Inferior parietal cortex (tissue), 1 donor: ENCODE results near the gene PLXNC1.

Source experiments
- DNase-seq: peaks from one replicate; pipeline ENCODE4 v3.0.0-alpha.2; 2016; ENCODE audit errors: extremely low spot score

PLXNC1 gene

GRCh38 chr12:94157981-94158411, 9.6 kb downstream of the PLXNC1 start:
- no peak for DNase-seq

GRCh38 chr12:94158666-94159065, 10.3 kb downstream of the PLXNC1 start:
- no peak for DNase-seq

GRCh38 chr12:94162108-94162507, 13.7 kb downstream of the PLXNC1 start:
- no peak for DNase-seq

GRCh38 chr12:94163850-94164249, 15.5 kb downstream of the PLXNC1 start:
- no peak for DNase-seq

- no peak for DNase-seq
Measured at GRCh38 chr12:94165138-94165537, 16.8 kb downstream of the PLXNC1 start.

GRCh38 chr12:94165670-94166364, 17.4 kb downstream of the PLXNC1 start:
- DNase-seq: no peak

- DNase-seq: no peak
Measured at GRCh38 chr12:94167071-94167755, 18.8 kb downstream of the PLXNC1 start.

GRCh38 chr12:94167756-94168416, 19.5 kb downstream of the PLXNC1 start:
- DNase-seq: no peak

- no peak for DNase-seq
Measured at GRCh38 chr12:94169495-94169894, 21.1 kb downstream of the PLXNC1 start.

- no peak for DNase-seq
Measured at GRCh38 chr12:94169966-94170689, 21.8 kb downstream of the PLXNC1 start.

- no peak for DNase-seq
Measured at GRCh38 chr12:94170690-94171594, 22.6 kb downstream of the PLXNC1 start.

GRCh38 chr12:94171595-94171930, 23.2 kb downstream of the PLXNC1 start:
- no peak for DNase-seq

- no peak for DNase-seq
Measured at GRCh38 chr12:94172031-94172430, 23.7 kb downstream of the PLXNC1 start.

GRCh38 chr12:94172973-94173372, 24.6 kb downstream of the PLXNC1 start:
- DNase-seq: no peak

GRCh38 chr12:94173660-94174265, 25.4 kb downstream of the PLXNC1 start:
- no peak for DNase-seq

GRCh38 chr12:94174576-94174975, 26.2 kb downstream of the PLXNC1 start:
- DNase-seq: no peak

- no peak for DNase-seq
Measured at GRCh38 chr12:94175763-94176668, 27.6 kb downstream of the PLXNC1 start.

- no peak for DNase-seq
Measured at GRCh38 chr12:94178054-94178453, 29.7 kb downstream of the PLXNC1 start.

GRCh38 chr12:94178882-94179281, 30.5 kb downstream of the PLXNC1 start:
- DNase-seq: no peak

GRCh38 chr12:94179723-94180122, 31.3 kb downstream of the PLXNC1 start:
- no peak for DNase-seq
